Measurements from ENCODE around the gene EZH2. TPM values are rescaled to one million over a fixed set of nuclear protein-coding genes. Genes with fewer than 3 reads are reported as not detected.

Gene EZH2
- polyA plus RNA-seq, 1 donor from 2014 or later, result 67.2 TPM

GRCh38 chr7:148814922-148815559 is 69.0 kb downstream of the EZH2 start:
- no peak overlapping the region for H3K27ac ChIP-seq (ENCODE audit: low read length)
- no peak overlapping the region for H2AFZ ChIP-seq (ENCODE audit: low read depth, low read length)
- no peaks in the 10 kb centered on the region for H4K20me1 ChIP-seq (ENCODE audit: insufficient read depth)
- no peaks in the 10 kb centered on the region for H3K9me3 ChIP-seq (ENCODE audit: low read length)
- H3F3A ChIP-seq (ENCODE audit: insufficient read depth, low read length, poor library complexity, severe bottlenecking), result no peaks in the 10 kb centered on the region
- H3K9ac ChIP-seq (ENCODE audit: low read length), result no peak overlapping the region
- H3K4me3 ChIP-seq (ENCODE audit: low read length), result no peak overlapping the region
- peaks cover 11% of the 10 kb centered on the region for H3K36me3 ChIP-seq (ENCODE audit: insufficient read depth, low read length)
- H3K27me3 ChIP-seq (ENCODE audit: insufficient read depth, low read depth, low read length), result no peaks in the 10 kb centered on the region
- no peaks in the 10 kb centered on the region for H3K9me2 ChIP-seq (ENCODE audit: insufficient read depth, low read length)
- TF ChIP-seq MXI1 (conservative IDR thresholded peaks at IDR 0.05; ENCODE audit: poor library complexity, severe bottlenecking), result no peak
- TF ChIP-seq SMC3 (conservative IDR thresholded peaks at IDR 0.05; ENCODE audit: poor library complexity), result no peak
- TF ChIP-seq CTCF (IDR thresholded peaks at IDR 0.05; ENCODE audit: poor library complexity, severe bottlenecking), result no peak
- no peak for TF ChIP-seq RAD21 (conservative IDR thresholded peaks at IDR 0.05)
- no peak for TF ChIP-seq POLR2AphosphoS5 (IDR thresholded peaks at IDR 0.05)
- TF ChIP-seq REST (IDR thresholded peaks at IDR 0.05; ENCODE audit: borderline replicate concordance), result no peak
- TF ChIP-seq TAF1 (IDR thresholded peaks at IDR 0.05; ENCODE audit: low read depth), result no peak
- TF ChIP-seq EP300 (conservative IDR thresholded peaks at IDR 0.05; ENCODE audit: poor library complexity, severe bottlenecking), result no peak
- no peak for TF ChIP-seq EZH2 (IDR thresholded peaks at IDR 0.05; ENCODE audit: borderline replicate concordance, insufficient read depth, low read length, poor library complexity, severe bottlenecking)
- no peaks in the 10 kb centered on the region for H3K79me2 ChIP-seq (replicated peaks; ENCODE audit: insufficient read depth, low read length)
- no peak overlapping the region for H3K4me2 ChIP-seq (ENCODE audit: low read length)

GRCh38 chr7:148813890-148814289 is 70.2 kb downstream of the EZH2 start:
- Histone ChIP-seq H3K9me2 (ENCODE audit: insufficient read depth, low read length) (no peaks in the 10 kb centered on the region), H3K79me2 (replicated peaks; ENCODE audit: insufficient read depth, low read length) (no peaks in the 10 kb centered on the region), H2AFZ (ENCODE audit: low read depth, low read length) (no peak overlapping the region), H3K27me3 (ENCODE audit: insufficient read depth, low read depth, low read length) (no peaks in the 10 kb centered on the region), H3K27ac (ENCODE audit: low read length) (no peak overlapping the region), H3K4me3 (ENCODE audit: low read length) (no peak overlapping the region), H3K9me3 (ENCODE audit: low read length) (no peaks in the 10 kb centered on the region), H4K20me1 (ENCODE audit: insufficient read depth) (no peaks in the 10 kb centered on the region), H3K9ac (ENCODE audit: low read length) (no peak overlapping the region), H3F3A (ENCODE audit: insufficient read depth, low read length, poor library complexity, severe bottlenecking) (no peaks in the 10 kb centered on the region), H3K36me3 (ENCODE audit: insufficient read depth, low read length) (peaks cover 11% of the 10 kb centered on the region), H3K4me2 (ENCODE audit: low read length) (no peak overlapping the region)
- TF ChIP-seq TAF1 (IDR thresholded peaks at IDR 0.05; ENCODE audit: low read depth) (no peak), CTCF (IDR thresholded peaks at IDR 0.05; ENCODE audit: poor library complexity, severe bottlenecking) (no peak), REST (IDR thresholded peaks at IDR 0.05; ENCODE audit: borderline replicate concordance) (no peak), POLR2AphosphoS5 (IDR thresholded peaks at IDR 0.05) (no peak), EP300 (conservative IDR thresholded peaks at IDR 0.05; ENCODE audit: poor library complexity, severe bottlenecking) (no peak), SMC3 (conservative IDR thresholded peaks at IDR 0.05; ENCODE audit: poor library complexity) (no peak), RAD21 (conservative IDR thresholded peaks at IDR 0.05) (no peak), MXI1 (conservative IDR thresholded peaks at IDR 0.05; ENCODE audit: poor library complexity, severe bottlenecking) (no peak), EZH2 (IDR thresholded peaks at IDR 0.05; ENCODE audit: borderline replicate concordance, insufficient read depth, low read length, poor library complexity, severe bottlenecking) (no peak)

All from neural cell (in vitro differentiated cells).